DND-41 (cell line): ENCODE results near the gene FBLN1.

ENCODE experiments used
- EZH2 ChIP-seq: IDR thresholded peaks from 3 replicates; pipeline ENCODE4 v1.6.1; 2012; ENCODE audit warnings: borderline replicate concordance, low read depth, mild to moderate bottlenecking, moderate library complexity, low read length, inconsistent platforms; ENCODE audit not compliant: severe bottlenecking
- TF ChIP-seq, protein P1 (sequence below): IDR thresholded peaks from 2 replicates; pipeline ENCODE4 v1.5.1; 2012; ENCODE audit warnings: borderline replicate concordance, low read length, moderate library complexity, mild to moderate bottlenecking; ENCODE audit not compliant: poor library complexity, severe bottlenecking; ENCODE audit errors: extremely low read depth

DNA sequence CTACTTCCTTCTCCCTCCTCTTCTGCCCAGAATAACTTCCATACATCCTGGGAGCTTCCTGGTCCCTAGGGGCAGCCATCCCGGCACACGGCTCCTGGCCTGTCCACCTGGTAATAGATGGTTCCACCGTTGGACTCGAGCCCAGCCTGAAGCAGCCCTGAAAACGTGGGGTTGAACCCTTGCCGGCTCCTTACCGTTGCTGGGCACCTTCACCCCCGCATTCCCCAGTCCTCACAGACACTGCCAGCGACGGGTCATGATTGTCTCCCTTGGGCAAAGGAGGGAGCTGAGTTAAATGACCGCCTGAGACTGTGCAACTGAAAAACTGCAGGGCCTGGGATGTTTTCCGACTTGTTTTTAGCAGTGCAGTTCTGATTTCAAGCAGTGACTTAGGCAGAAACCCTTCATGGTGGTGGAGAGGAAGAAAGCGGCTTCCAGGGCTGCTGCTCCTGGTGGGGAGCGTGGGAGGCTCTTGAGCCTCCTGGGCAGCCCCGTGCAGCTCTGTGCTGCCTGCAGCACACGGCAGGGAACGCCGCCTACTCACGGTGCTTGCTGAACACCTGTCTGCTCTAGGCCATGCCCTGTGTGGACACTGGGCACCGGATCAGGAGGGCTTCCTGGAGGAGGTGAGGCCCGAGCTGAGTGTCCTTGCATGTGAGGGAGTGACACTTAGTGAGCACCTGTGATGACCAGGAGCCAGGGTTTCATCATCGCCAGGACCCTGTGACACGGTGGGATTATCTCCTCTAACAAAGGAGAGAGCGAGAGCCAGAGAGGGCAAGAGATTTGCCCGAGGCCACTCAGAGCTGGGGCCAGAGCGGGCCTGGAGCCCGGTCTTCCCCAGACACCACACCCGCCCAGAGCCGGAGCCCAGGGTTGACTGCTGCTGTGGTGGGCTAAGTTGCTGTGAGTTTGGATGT is 77.4 kb downstream of the FBLN1 start:
- TF ChIP-seq, protein P1, sequence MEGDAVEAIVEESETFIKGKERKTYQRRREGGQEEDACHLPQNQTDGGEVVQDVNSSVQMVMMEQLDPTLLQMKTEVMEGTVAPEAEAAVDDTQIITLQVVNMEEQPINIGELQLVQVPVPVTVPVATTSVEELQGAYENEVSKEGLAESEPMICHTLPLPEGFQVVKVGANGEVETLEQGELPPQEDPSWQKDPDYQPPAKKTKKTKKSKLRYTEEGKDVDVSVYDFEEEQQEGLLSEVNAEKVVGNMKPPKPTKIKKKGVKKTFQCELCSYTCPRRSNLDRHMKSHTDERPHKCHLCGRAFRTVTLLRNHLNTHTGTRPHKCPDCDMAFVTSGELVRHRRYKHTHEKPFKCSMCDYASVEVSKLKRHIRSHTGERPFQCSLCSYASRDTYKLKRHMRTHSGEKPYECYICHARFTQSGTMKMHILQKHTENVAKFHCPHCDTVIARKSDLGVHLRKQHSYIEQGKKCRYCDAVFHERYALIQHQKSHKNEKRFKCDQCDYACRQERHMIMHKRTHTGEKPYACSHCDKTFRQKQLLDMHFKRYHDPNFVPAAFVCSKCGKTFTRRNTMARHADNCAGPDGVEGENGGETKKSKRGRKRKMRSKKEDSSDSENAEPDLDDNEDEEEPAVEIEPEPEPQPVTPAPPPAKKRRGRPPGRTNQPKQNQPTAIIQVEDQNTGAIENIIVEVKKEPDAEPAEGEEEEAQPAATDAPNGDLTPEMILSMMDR = no peak
- TF ChIP-seq EZH2 = no peak
